ENCODE measurements around the gene FAIM2. TPM values are rescaled to one million over a fixed set of nuclear protein-coding genes. Genes with fewer than 3 reads are reported as not detected.

FAIM2 gene
- total RNA-seq, 2 donors from 2014 or later, result 0.05 to 0.68 TPM

DNA sequence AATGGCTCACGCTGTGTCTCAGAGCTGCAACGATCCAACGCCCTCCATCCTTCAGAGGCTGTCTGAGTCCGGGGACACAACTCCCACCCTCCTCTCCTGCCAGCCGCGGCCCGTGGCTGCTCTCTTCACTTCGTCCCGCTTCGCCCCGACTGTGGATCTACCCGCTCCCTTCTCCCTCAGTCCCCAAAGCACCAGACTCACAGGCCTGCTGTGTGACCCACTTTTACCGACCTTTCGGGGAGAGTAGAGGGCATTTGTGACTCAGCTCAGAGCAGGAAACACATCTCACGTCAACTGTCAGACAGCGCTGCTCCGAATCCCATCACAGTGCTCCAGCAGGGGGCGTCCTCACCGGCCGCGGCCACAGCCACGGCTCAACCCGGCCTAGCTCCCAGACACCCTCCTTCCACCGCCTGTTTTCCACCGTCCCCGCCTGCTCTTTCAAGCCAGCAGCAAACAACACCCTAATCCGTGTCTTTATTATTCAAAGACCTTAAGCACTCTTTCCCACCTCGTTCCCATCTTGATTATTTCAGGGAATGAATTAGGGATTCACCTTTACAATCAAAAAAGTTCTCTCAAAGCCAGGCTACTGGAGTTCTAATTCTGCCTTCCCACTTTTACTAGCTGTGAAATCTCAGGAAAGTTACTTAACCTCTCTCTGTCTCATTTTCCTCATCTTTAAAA lies 41.8 kb upstream of the FAIM2 start:
- Mint-ChIP-seq H3K4me3 (peak overlapping the region; percentile 96), H3K4me1 (peaks cover 39% of the 10 kb centered on the region), H3K27ac (peak overlapping the region; percentile 96), H3K36me3 (ENCODE audit: low read depth) (no peaks in the 10 kb centered on the region), H3K27me3 (peaks cover 16% of the 10 kb centered on the region)
- DNase-seq, result peak; percentile 71 to 79 (median 74)
- ATAC-seq, result peak; percentile 96
- H3K9me3 ChIP-seq (ENCODE audit: control insufficient read depth, low read length, poor library complexity, severe bottlenecking), result no peaks in the 10 kb centered on the region

DNA sequence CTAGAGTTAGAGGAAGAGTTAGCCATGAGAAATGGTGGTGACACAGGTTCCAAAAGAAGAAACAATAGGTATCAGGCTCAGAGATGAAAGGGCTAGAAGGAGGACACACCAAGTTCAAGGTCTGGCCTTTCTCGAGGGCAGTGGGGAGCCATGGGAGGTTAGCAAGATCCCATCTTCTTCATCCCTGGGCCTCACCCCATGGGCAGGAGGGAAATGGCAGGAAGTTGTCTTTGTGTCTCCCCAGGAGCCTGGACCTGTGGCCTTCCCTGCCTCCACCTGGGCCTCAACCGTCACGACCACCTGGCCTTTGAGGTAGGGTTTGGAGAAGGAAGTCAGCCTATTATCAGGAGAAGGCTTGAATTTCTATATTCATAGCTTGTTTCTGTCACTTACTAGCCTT lies 41.0 kb upstream of the FAIM2 start:
- no peaks in the 10 kb centered on the region for H3K9me3 ChIP-seq (ENCODE audit: control insufficient read depth, low read length, poor library complexity, severe bottlenecking)
- peak overlapping the region; percentile 96 for H3K4me3 Mint-ChIP-seq
- peaks cover 10% of the 10 kb centered on the region for H3K27me3 Mint-ChIP-seq
- ATAC-seq (no peak), DNase-seq (no peak)
- peak overlapping the region; percentile 96 for H3K27ac Mint-ChIP-seq
- no peaks in the 10 kb centered on the region for H3K36me3 Mint-ChIP-seq (ENCODE audit: low read depth)
- H3K4me1 Mint-ChIP-seq, result peaks cover 39% of the 10 kb centered on the region

DNA sequence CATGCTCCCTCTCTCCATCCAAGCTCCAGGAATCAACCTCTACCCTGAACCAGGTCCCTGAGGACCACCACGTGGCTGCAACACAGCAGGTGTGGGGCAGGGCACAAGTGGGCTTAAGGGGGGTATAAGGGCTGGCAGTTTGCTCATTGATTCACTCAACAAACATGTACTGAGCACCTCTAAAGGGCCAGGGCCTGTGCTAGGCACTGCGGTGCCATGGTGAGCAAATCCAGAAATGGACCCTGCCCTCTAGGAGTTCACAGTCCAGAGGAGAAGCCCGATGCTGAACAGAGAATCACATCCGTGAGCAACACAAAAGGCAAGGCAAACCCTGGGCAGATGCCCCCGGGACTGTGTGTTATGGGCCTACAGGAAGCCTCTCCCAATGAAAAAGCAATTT lies 40.3 kb upstream of the FAIM2 start:
- no peaks in the 10 kb centered on the region for H3K9me3 ChIP-seq (ENCODE audit: control insufficient read depth, low read length, poor library complexity, severe bottlenecking)
- Mint-ChIP-seq H3K4me1 (peaks cover 39% of the 10 kb centered on the region), H3K27me3 (peaks cover 5% of the 10 kb centered on the region), H3K27ac (peak overlapping the region; percentile 96), H3K36me3 (ENCODE audit: low read depth) (no peaks in the 10 kb centered on the region), H3K4me3 (no peak overlapping the region)
- DNase-seq (no peak), ATAC-seq (no peak)

DNA sequence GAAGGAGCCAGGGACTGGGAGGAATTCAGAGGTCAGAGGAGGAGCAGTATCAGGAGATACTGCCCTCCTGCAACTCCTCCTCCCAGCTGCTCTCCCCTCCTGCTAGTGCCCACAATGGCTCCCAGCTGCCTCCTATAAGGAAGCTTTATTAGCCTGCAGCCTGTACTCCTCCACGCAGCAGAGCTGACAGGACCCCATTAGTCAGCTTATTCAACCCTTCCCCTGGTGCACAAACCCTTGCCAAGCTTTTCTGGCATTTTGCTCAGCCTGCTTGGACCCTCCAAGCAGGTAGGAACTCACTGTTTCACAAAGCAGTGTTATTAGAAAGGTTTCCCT lies 39.9 kb upstream of the FAIM2 start:
- H3K4me1 Mint-ChIP-seq, result peaks cover 39% of the 10 kb centered on the region
- DNase-seq (no peak), ATAC-seq (no peak)
- H3K27me3 Mint-ChIP-seq, result peaks cover under 1% of the 10 kb centered on the region
- H3K4me3 Mint-ChIP-seq, result peak overlapping the region; percentile 3
- H3K27ac Mint-ChIP-seq, result peak overlapping the region; percentile 96
- no peaks in the 10 kb centered on the region for H3K9me3 ChIP-seq (ENCODE audit: control insufficient read depth, low read length, poor library complexity, severe bottlenecking)
- no peaks in the 10 kb centered on the region for H3K36me3 Mint-ChIP-seq (ENCODE audit: low read depth)

DNA sequence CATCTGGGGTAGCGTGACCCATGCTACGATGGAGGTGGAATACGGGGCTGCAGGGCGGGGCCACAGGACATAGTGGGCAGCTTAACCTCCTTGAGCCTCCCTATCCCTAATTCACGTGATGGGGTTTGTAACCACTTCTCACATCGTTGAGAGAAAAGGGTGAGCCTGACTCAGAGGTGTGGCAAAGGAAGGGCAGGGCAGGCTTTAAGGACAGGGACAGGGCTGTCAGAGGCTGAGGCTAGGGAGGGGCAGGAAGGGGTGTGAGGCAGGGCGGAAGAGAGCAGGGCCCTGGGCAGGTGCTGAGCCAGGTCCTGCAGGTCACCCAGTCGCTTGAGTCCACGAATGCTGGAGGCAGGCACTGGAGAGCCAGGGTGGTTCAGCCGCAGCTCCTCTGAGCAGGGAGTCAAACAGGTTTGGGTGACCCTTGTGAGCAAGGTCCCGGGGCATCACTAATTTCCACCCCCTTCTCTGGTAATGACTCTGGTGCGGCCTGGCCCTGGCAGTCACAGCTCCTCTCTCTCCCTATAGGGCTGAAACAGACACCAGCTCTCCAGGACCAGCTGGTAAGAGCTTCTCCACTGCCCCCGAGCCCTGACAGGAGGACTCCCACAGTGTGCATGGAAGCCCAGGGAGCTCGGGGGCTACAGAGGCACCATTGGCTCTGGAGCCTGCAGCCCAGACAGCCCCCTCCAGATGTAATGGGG lies 39.4 kb upstream of the FAIM2 start:
- Mint-ChIP-seq H3K36me3 (ENCODE audit: low read depth) (no peaks in the 10 kb centered on the region), H3K4me1 (peaks cover 39% of the 10 kb centered on the region), H3K27me3 (no peaks in the 10 kb centered on the region), H3K4me3 (peak overlapping the region; percentile 41), H3K27ac (peak overlapping the region; percentile 96)
- no peak for DNase-seq
- peak; percentile 39 for ATAC-seq
- no peaks in the 10 kb centered on the region for H3K9me3 ChIP-seq (ENCODE audit: control insufficient read depth, low read length, poor library complexity, severe bottlenecking)

DNA sequence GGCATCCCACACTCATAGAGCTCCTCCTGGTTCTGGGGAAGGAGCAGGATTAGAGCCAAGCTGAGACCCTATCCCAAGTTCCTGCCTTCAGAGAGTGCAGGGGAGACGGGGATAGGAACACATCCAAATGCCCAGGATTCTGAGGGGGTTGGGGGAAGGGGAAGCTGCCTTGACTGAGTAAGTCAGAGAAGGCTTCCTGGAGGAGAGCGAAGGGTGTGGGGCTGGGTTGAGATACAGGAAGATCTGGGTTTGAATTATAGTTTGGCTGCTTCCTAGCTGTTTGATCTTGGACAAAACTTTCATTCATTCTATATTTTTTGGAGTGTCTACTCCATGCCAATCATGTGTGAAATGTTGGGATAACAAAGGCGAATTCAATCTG lies 38.8 kb upstream of the FAIM2 start:
- H3K9me3 ChIP-seq (ENCODE audit: control insufficient read depth, low read length, poor library complexity, severe bottlenecking), result no peaks in the 10 kb centered on the region
- Mint-ChIP-seq H3K27me3 (peaks cover under 1% of the 10 kb centered on the region), H3K27ac (peak overlapping the region; percentile 96), H3K36me3 (ENCODE audit: low read depth) (no peaks in the 10 kb centered on the region), H3K4me3 (no peak overlapping the region), H3K4me1 (peaks cover 39% of the 10 kb centered on the region)
- DNase-seq (no peak), ATAC-seq (no peak)

DNA sequence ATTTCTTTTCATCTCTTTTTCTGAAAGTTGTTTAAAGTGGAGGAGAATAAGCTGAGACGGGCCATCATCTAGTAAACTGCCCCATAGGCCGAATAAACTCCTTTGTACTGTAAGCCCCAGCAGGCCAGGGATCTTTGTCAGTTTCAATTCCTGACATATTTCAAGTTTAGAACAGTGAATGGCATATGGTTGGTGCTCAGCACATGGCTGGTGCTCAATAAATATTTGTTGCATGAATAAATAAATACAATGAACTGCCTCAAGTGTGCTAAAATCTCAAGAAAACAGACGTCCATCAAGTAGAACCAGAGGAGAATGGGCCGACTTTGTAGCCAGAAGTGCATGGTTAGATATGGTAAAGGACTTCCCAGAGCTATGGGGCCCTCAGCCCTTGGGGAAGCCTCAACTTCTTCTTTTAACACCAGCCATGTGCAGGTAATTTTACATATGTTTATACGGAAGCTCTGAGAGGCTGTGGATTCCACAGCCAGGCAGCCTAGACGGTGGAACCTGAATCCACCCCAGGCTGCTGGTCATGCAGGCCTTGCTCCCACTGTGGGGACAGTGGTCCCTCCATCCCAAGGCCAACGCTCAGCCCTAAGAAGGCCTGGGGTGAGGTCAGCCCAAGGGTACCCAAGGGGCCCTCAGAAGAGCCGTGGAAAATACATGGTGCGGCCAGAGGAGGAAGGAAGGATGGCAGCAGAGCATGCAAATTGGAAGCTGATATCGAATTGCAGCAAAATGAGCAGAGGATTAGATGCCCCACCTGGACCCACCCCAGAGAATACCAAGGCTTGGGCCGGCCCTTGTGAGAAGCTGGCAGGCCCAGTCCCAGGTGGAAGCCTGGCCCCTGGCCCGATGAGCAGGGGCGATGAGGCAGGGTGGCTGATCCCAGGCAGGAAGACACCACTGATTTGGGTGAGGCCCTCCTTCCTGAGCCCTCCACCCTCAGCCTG lies 38.1 kb upstream of the FAIM2 start:
- H3K9me3 ChIP-seq (ENCODE audit: control insufficient read depth, low read length, poor library complexity, severe bottlenecking), result no peaks in the 10 kb centered on the region
- no peak for ATAC-seq
- Mint-ChIP-seq H3K36me3 (ENCODE audit: low read depth) (no peaks in the 10 kb centered on the region), H3K27me3 (peaks cover 5% of the 10 kb centered on the region), H3K27ac (peak overlapping the region; percentile 96), H3K4me1 (peaks cover 39% of the 10 kb centered on the region), H3K4me3 (no peak overlapping the region)
- no peak for DNase-seq

DNA sequence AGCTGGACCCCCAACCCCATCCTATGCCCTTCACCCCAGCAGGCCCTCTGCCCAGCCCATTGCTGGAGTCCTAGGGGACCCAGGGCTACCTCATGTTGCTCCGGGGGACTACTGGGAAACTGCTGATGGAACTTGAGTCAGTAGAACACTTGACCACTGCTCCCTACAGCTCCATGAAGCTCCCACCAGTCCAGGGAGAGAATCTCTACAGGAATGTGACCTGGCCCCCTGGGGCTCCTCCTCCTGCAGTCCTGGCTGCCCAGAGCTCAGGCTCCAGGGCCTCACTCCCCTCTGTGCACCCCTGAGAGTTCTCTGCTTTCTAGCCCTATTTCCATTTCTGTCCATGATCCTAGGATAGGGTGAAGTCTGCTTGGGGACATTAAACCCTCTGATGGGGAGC lies 36.0 kb upstream of the FAIM2 start:
- peaks cover 32% of the 10 kb centered on the region for H3K4me1 Mint-ChIP-seq
- ATAC-seq (no peak), DNase-seq (no peak)
- no peaks in the 10 kb centered on the region for H3K36me3 Mint-ChIP-seq (ENCODE audit: low read depth)
- no peaks in the 10 kb centered on the region for H3K9me3 ChIP-seq (ENCODE audit: control insufficient read depth, low read length, poor library complexity, severe bottlenecking)
- no peak overlapping the region for H3K4me3 Mint-ChIP-seq
- H3K27me3 Mint-ChIP-seq, result peaks cover 16% of the 10 kb centered on the region
- H3K27ac Mint-ChIP-seq, result peak overlapping the region; percentile 29

DNA sequence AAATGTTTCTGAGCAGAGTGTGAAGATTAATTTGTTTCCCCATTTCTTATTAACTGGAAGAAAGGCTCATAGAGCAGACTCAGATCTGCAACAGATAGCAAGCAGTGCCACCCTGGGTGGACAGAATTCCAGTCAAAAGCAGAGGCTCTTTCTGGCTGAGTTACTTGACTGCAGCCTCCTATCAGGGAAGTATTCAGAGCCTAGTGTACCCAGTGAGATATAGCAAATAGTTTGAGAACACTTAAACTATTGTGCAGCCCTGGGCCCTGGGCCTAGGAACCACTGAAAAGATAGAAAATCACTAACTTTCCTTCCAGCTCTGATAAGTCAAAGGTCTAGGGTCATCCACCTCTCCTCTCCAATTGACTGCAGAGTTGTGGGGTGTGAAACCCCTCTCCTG lies 35.6 kb upstream of the FAIM2 start:
- Mint-ChIP-seq H3K4me1 (peaks cover 31% of the 10 kb centered on the region), H3K36me3 (ENCODE audit: low read depth) (peaks cover 3% of the 10 kb centered on the region), H3K27ac (peak overlapping the region; percentile 29), H3K4me3 (no peak overlapping the region), H3K27me3 (peaks cover 20% of the 10 kb centered on the region)
- no peak for ATAC-seq
- DNase-seq, result no peak
- H3K9me3 ChIP-seq (ENCODE audit: control insufficient read depth, low read length, poor library complexity, severe bottlenecking), result no peaks in the 10 kb centered on the region

DNA sequence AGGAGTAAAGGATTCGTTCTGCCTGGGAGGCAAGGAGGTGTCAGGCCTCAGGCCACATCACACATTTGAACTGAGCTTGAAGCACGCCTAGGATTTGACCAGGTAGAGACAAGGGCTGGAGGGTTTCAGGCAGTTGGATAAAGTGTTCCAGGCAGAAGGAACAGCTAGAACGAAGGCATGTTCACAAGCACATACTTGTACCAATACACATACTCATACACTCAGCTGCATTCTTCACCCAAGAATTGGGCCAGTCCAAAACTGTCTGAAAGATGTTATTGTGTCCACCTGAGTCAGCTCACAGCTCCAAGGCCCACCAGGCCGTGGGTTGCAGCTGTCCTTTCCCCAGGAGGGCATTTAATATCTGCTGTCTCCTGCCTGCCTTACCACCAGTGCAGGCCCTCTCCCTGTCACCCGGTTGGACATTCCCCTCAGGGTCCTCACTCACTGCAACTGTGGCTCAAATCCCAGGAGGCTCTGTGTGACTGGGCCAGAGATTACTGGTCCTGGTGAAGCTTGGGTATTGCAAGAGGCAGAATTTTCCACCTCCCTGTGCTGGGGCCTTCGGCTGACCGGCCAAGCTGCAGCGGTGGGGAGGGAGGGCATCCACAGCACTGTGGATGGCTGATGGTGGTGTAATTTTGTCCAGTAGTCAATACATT lies 34.1 kb upstream of the FAIM2 start:
- no peaks in the 10 kb centered on the region for H3K9me3 ChIP-seq (ENCODE audit: control insufficient read depth, low read length, poor library complexity, severe bottlenecking)
- H3K36me3 Mint-ChIP-seq (ENCODE audit: low read depth), result peaks cover 3% of the 10 kb centered on the region
- DNase-seq (no peak), ATAC-seq (no peak)
- peaks cover 17% of the 10 kb centered on the region for H3K4me1 Mint-ChIP-seq
- H3K4me3 Mint-ChIP-seq, result no peak overlapping the region
- H3K27me3 Mint-ChIP-seq, result peaks cover 23% of the 10 kb centered on the region
- H3K27ac Mint-ChIP-seq, result no peak overlapping the region

DNA sequence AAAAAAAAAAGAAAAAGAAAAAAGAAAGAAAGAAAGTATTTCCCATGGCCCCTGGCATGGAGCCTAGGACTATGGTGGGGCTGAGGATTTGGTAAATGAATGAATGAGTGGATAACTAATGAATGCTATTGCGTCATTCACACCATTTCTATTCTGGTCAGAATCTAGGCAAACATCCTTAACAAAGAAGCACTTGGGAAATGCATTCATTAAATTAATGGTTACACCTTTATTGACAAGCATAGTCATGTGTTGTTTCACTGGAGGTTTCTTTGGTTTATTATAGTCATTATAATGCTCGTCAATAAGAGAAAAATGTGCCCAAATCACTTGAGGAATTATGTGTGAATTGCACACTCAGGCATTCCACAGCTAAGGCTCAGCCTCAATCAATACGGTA lies 33.2 kb upstream of the FAIM2 start:
- no peaks in the 10 kb centered on the region for H3K9me3 ChIP-seq (ENCODE audit: control insufficient read depth, low read length, poor library complexity, severe bottlenecking)
- peaks cover 3% of the 10 kb centered on the region for H3K36me3 Mint-ChIP-seq (ENCODE audit: low read depth)
- peaks cover 25% of the 10 kb centered on the region for H3K27me3 Mint-ChIP-seq
- peaks cover 11% of the 10 kb centered on the region for H3K4me1 Mint-ChIP-seq
- ATAC-seq, result no peak
- no peak overlapping the region for H3K4me3 Mint-ChIP-seq
- no peak overlapping the region for H3K27ac Mint-ChIP-seq
- DNase-seq, result no peak

DNA sequence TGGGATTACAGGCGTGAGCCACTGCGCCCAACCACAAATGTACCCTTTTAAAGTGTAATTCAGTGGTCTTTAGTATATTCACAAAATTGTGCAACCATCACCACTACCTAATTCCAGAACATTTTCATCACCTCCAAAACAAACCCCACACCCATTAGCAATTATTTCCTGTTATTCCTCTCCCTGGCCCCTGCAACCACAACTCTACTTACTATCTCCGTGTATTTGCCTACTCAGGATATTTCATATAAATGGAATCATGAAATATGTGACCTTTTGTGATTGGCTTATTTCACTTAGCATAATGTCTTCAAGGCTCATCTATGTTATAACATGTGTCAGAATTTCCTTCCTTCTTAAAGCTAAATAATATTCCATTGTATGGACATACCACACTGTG lies 30.8 kb upstream of the FAIM2 start:
- DNase-seq (no peak), ATAC-seq (no peak)
- Mint-ChIP-seq H3K27me3 (peaks cover 29% of the 10 kb centered on the region), H3K4me1 (peaks cover 4% of the 10 kb centered on the region), H3K27ac (no peak overlapping the region), H3K36me3 (ENCODE audit: low read depth) (peaks cover 3% of the 10 kb centered on the region), H3K4me3 (no peak overlapping the region)
- H3K9me3 ChIP-seq (ENCODE audit: control insufficient read depth, low read length, poor library complexity, severe bottlenecking), result no peaks in the 10 kb centered on the region

DNA sequence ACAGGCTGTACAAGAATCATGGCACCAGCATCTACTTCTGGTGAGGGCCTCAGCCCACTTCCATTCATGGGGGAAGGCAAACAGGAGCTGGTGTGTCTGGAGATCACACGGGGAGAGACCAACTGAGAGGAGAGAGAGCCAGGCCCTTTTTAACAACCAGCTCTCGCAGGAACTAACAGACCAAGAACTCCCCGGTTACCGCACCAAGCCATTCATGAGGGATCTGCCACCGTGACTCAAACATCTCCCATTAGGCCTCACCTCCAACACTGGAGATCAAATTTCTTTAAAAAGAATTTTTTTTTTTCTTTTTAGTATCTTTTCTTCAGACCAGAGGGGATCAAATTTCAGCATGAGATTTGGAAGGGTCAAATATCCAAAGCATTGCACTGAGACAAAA lies 30.1 kb upstream of the FAIM2 start:
- H3K4me3 Mint-ChIP-seq, result no peak overlapping the region
- ATAC-seq (no peak), DNase-seq (no peak)
- no peaks in the 10 kb centered on the region for H3K9me3 ChIP-seq (ENCODE audit: control insufficient read depth, low read length, poor library complexity, severe bottlenecking)
- H3K4me1 Mint-ChIP-seq, result peaks cover 4% of the 10 kb centered on the region
- H3K27me3 Mint-ChIP-seq, result peaks cover 29% of the 10 kb centered on the region
- peaks cover 3% of the 10 kb centered on the region for H3K36me3 Mint-ChIP-seq (ENCODE audit: low read depth)
- peak overlapping the region; percentile 27 for H3K27ac Mint-ChIP-seq

Data from T-helper 17 cell (primary cell).